HuH-7 (cell line): Measurements from ENCODE around the gene IQSEC3.

ENCODE experiments used
- DNase-seq: peaks from one replicate; pipeline ENCODE4 v3.0.0; 2011; ENCODE audit warnings: low spot score

Gene IQSEC3

GRCh38 chr12:163406-163986 is 96.9 kb downstream of the IQSEC3 start:
- no peak for DNase-seq

GRCh38 chr12:164207-164606 is 97.6 kb downstream of the IQSEC3 start:
- DNase-seq, result no peak

- no peak for DNase-seq
Observed at GRCh38 chr12:165862-166368, 99.3 kb downstream of the IQSEC3 start.

- no peak for DNase-seq
Observed at GRCh38 chr12:166425-167075, 100.0 kb downstream of the IQSEC3 start.

- DNase-seq, result no peak
Observed at GRCh38 chr12:167959-168600, 101.5 kb downstream of the IQSEC3 start.

- DNase-seq, result no peak
Observed at GRCh38 chr12:168763-169525, 102.4 kb downstream of the IQSEC3 start.

- no peak for DNase-seq
Observed at GRCh38 chr12:169528-170370, 103.2 kb downstream of the IQSEC3 start.

GRCh38 chr12:170371-171225 is 104.0 kb downstream of the IQSEC3 start:
- no peak for DNase-seq

GRCh38 chr12:171276-171675 is 104.7 kb downstream of the IQSEC3 start:
- no peak for DNase-seq

GRCh38 chr12:171743-172676 is 105.4 kb downstream of the IQSEC3 start:
- no peak for DNase-seq

GRCh38 chr12:172732-173161 is 106.2 kb downstream of the IQSEC3 start:
- no peak for DNase-seq

GRCh38 chr12:174124-174523 is 107.6 kb downstream of the IQSEC3 start:
- DNase-seq, result no peak

GRCh38 chr12:174596-174995 is 108.0 kb downstream of the IQSEC3 start:
- DNase-seq, result no peak

GRCh38 chr12:175250-175649 is 108.7 kb downstream of the IQSEC3 start:
- no peak for DNase-seq

- no peak for DNase-seq
Observed at GRCh38 chr12:175759-176158, 109.2 kb downstream of the IQSEC3 start.

- peak; percentile 52 for DNase-seq
Observed at GRCh38 chr12:176321-177181, 110.0 kb downstream of the IQSEC3 start.

GRCh38 chr12:177336-177979 is 110.9 kb downstream of the IQSEC3 start:
- no peak for DNase-seq
